DMS153 treated with DMSO at 0.1 percent for 48 hours (cell line): ENCODE data around the gene KCNAB2.

ENCODE experiments used
- DNase-seq: peaks from one replicate; lab custom pipeline; 2025; ENCODE audit not compliant: unreplicated experiment; lab: John Stamatoyannopoulos, UW

Gene KCNAB2

DNA sequence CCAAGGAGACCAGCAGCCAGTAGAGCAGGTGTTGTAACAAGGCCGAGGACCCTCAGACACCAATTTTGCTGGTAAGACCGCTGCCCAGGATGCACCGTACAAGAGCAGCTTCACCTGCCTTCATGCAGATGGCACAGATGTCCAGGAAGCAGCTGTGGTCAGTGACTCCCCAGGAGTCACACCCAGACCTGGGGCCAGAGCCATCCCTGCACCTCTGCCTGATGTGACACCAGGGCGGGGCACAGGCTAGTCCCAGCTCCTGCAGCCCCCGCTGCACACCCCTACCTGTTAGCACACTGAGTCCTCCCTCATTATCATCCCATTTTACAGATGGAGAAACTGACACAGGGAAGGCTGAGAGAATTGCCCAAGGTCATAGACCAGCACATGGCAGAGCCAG is 16.3 kb upstream of the KCNAB2 start:
- no peak for DNase-seq

DNA sequence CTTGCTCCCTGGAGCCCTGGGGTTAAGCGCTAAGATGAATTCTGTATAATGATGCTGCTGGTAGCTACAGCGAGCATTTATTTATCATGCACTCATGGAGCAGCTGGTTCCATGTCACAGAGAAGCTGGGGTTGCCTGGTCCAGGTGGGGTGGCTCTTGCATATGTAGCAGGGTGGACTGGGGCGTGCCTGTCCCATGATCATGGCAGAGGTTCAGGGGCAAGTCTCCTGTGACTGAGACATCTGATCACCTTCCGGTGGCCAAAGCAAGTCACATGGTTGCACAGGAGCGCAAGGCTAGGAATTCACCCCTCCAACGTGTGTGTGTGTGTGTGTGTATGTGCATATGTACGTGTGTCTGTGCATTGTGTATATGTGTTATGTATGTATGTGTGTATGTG is 15.6 kb upstream of the KCNAB2 start:
- DNase-seq, result no peak

DNA sequence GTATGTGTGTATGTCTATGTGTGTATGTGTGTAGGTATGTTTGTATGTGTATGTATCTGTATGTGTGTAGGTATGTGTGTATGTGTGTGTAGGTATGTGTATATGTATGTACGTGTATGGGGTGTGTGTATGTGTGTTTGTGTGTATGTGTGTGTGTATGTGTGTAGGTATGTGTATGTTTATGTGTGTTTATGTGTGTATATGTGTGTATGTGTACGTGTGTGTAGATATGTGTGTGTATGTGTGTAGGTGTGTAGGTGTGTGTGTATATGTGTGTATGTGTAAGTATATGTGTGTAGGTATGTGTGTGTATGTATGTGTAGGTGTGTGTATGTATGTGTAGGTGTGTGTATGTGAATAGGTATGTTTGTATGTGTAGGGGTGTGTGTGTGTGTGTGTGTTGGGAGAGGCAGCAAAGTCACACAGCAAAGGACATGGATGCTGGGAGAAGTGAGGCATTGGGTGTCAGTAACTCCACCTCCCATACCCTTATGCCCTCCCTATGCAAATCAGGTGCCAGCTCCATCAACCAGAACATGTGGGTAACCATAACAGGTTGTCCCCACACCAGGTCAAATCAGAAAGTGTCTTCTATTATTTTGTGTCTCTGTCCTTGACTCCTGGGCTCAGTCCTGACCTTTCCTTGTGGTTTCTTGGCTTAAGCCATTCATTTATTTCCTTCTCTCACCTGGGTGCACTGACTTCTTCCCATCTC is 15.0 kb upstream of the KCNAB2 start:
- no peak for DNase-seq

DNA sequence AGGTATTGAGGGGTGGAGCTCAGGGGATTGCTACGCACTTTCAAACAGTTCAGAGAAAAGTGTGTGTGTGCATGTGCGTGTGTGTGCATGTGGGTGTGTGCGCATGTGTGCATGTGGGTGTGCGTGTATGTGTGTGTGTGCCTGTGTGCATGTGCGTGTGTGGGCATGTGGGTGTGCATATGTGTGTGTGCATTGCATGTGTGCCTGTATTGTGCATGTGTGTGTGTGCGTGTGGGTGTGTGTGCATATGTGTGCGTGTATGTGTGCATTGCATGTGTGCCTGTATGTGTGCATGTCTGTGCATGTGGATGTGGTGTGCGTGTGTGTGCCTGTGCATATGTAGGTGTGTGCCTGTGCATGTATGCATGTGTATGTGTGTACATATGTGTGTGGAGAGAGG is 12.6 kb upstream of the KCNAB2 start:
- DNase-seq, result no peak

DNA sequence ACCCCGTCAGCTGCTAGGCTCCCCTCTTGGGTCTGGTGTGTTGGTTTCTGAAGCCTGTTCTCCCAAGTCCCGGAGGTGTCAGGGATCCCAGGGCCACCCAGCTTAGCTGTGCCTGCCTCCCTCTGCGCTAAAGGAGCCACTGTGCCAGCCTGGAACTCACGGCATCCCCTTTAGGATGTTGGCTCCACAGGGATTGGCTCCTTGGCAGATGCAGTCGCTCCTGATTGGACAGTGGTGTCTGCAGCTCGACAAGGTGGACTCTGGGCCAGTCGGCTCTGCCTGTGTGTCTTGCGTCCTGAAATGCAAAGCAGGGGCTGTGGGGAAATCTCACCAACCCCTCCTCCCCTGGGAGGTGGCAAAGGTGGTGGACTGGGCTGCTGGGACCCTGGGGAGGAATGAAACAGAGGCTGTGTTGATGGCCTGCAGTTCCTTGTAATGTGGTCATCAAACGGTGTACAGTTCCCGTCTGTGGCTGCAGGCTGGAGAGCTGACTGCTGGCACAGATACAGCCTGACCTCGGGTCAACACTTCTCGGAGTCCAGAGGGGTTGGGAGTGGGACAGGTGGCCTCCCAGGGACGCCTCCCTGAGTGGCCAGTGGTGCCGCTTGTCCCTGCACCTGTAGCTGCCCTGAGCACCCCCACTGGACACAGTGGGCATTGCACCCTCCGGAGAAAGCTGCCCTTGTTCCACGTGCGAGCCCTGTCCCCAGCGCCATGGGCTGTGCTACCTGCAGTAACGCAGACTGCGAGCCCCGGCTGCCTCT is 11.5 kb upstream of the KCNAB2 start:
- DNase-seq, result no peak

DNA sequence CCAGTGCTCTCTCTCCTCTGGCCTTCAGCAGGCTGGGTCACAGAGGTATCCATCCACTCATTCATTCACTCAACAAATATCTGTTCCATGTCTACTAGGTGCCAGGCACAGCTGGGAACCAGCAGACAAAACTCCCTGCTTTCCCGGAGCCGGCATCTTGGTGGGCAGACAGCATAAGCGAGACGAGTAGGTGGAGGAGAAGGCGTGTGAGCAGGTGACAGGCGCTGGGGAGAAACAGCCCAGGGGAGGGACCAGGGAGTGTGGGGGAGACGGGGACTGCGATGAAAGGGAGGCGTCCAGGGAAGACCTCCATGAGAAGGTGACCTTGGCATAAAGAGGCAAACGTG is 11.0 kb upstream of the KCNAB2 start:
- DNase-seq, result no peak

DNA sequence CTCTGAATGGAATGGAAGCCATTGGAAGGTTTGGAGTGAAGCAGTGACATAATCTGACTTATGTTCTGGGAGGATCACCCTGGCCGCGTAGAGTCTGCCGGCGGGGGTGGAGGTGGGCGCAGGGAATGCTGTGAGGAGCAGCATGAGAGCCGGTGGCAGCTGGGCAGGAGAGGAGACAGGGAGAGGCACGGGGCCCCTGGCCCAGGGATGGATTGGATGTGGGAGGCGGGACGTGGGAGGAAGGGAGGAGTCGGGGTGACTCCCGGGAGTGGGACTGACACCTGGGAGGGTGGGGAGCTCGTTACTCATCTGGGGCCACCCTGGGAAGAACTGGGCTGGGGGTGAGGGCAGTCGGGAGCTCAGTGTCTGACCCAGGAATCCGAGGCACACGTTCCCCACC is 10.4 kb upstream of the KCNAB2 start:
- DNase-seq, result no peak

DNA sequence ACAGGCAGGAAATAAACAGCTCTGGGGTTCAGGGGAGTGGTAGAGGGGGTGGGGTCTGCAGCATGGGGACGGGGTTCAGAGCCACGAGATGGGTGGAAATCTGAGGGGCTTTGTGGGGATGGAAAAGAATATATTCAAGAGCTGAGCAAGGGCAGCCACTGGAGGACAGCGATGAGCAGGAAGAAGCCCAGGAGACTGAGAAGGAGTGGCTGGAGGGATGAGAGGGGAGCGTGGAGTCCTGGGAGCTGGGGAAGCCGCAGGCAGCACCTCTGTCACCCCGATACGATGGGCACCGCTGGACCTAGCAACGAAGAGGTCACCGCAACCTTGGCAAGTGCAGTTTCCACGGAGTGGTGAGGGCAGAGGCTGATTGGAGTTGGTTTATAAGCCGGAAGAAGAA is 10.0 kb upstream of the KCNAB2 start:
- DNase-seq, result no peak

DNA sequence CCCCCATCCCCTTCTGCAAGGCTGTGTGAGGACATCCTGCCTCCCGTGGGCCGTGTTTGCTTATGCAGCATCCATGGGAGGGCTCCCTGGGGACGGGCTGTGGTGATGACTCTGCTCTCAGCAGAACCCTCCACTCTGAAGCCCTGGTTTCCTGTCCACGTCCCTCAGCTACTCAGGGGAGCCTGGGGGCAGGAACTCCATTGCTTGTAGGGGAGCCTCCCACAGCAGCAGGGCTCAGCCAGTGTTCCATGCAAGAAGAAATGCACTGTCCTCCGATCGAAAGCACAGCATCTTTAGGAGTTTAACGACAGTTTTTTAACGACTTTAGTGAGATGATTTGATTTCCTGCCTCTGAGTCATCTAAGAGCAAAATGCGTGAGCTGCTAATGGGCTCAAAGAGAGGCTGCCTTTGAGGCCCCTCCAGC is 8.3 kb upstream of the KCNAB2 start:
- peak; percentile 45 for DNase-seq

DNA sequence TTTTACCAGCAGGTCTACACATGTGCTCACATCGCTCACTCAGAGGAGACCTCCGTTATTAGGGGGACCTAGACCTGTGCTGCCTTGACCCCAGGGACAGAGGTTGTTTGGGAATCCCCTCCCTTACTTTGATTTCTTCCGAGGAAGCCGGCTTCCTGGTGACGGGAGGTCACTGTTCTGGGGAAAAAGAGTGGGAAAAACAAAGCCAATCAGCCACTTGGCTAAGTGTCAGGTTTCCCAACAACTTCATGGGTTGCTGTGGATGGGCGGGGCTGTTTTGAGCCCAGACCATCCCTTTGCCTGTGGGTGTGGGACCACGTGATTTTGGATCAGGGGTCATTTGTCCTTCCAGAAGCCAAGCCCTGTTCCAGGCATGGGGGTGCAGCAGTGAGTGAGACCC is 7.1 kb upstream of the KCNAB2 start:
- DNase-seq, result no peak

DNA sequence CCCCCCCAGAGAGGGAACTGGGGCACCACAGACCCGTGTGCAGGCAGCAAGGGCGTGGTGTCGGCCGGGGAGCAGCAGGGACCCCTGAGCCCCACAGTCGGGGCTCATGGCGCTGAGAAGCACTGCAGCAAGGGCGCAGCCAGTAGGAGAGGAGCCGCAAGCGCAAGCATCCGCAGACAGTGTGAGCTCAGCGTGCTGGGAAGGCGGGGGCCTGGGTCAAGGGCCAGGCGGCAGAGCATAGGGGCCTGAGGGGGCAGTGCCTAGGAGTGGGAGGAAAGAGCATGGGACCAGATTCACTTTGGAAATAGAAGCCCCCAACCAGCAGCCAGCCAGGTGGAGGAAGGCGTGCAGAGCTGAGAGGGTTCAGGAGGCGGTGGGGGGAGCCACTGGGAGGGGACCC is 6.7 kb upstream of the KCNAB2 start:
- DNase-seq, result no peak

DNA sequence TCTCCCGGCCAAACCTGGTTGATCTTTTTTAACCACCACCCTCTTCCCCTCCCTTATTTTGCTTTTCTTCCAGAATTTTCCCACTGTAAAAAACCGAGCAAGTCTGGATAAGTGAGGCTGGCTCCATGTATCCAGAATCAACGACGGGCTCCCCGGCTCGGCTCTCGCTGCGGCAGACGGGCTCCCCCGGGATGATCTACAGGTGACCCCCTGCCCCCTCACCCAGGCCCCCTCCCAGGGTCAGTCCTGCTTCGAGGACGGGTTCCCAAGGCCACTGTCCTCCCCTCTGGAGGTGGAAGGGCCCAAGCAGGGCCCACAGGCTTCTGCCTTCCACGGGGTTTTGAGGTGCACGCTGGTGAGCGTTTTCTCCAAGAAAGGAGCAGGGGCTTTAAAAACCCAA is 5.2 kb upstream of the KCNAB2 start:
- DNase-seq, result no peak

DNA sequence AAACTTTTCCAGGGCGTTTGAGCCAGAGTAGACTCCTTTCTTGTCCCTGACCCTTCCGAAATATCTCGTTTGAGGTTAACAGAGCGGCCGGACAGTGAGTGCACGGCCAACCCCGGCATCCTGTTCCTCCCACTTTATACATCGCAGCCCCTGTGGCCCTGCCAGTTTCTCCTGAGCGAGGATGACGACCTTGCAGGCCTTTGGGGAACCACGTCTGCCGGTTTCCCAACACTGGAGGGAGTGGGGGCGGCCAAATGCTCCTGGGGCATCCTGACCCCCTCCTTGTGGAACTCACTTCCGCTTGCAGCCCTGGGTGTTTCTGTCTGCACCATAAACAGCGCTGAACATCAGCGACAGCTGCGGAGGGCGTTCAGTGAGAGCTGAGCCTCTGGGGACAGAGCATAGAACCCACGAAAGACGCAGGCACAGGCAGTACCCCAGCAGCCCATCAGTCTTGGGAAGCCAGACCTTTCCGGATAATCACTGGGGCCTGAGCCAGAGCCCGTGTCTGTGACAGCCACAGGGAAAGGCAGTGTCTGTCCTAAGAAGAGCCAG is 4.8 kb upstream of the KCNAB2 start:
- DNase-seq, result no peak

DNA sequence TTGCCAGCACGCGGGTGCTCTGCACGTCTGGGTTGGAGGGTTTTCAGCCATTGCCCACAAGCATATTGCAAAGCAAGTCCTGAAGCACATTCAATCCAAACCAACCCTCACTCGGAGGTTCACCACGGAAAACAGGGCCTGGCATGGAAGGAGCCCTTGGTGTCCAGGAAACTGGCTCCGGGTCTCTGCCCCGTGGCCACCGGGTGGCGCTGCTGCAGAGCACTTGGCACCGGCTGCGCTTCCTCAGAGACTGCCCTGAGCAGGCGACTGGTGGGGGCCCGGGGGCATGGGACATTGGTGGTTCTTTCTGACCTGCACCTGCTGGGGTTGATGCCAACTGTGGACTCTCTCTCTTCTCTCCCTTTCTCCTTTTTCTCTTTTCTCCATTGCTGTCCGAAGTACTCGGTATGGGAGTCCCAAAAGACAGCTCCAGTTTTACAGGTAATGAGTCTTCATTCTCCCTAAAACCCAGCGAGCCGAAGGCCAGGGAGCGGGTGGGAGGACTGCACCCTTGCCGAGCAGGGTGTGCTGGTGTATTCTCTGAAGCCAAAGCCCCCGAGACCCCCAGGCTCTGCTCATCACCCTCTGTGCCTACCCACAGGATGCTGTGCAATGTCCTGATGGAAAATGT is 4.1 kb upstream of the KCNAB2 start:
- DNase-seq, result no peak

DNA sequence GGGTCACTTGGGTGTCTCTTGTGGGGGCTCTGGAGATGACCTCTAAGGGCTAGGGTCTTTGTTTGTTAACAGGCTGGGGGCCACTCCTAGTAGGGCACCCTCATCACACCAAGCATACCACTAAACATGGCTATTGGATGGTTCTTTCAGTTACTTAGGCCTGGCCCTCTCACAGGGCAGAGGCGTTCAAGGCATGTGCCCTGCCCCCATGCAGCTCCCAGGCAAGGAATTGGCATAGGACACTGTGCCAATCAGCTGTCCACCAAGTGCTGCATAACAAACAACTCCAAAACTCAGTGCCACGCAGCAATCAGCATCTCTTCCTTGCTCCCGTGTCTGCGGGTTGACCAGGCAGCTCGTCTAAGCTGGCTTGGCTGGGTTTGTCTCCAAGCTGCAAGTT is 2.1 kb upstream of the KCNAB2 start:
- no peak for DNase-seq

DNA sequence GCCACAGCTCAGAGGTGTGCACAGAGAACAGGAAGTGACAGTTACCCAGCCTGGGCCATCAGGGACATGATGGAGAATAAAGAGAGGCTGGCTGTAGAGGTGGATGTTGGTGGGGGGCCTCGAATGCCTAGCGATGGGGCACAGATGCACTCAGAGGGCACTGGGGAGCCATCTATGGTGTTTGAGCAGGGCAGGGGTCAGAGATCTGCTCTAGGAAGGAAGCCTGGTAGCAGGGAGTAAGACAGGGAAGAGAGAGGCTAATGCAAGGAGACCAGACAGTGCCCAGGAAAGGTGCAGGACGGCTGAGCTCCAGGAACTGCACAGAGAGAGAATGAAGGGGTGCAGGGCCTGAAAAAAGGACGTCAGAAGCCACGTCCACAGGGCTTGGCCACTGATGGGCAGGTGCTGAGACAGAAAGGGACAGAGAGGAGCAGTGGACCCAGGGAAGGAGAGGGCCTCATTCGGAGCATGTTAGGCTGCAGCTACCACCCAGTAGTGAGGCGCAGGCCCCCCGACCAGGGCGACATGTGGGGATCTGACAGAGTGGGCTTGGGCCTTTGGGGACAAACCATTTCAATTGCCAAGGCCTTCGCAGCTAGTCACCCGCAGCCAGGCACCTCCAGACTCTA is 1.1 kb upstream of the KCNAB2 start:
- DNase-seq, result no peak

DNA sequence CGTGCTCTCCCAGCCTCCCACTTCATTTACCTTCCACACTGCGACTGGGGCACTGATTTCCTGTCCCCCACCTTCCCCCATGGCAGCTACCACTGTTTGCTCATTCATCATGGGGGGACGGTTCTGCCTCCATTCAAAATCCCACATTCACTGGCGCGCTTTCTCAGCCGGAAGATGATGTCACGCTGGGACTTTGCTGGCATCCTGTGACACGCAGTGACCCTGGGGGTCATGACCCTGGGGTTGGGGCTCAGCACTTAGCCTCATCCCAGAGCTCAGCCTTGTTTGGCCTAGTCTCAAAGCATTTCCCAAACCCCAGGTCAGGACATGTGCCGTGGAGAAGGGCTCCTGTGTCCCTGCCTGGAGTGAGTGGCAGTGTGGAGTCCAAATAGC is 582 bp upstream of the KCNAB2 start:
- no peak for DNase-seq

DNA sequence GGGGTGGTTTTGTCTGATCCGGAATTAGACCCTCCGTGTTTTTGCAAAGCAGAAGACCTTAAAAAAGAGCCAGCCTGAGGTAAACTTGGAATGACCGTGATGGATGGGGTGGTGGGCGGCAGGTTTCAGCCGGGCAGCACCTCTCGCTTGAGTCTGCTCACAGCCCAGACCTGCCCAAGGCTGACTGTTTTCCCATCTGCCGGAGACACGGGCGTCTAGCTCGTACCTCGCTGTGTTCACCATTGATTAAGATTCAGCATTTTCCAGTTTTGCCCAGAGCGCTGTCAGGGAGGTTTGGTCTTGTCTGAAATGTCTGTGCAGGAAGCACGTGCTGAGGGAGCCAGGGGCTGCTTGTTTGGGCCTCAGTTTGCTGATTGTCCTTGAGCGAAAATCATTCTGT is 591 bp downstream of the KCNAB2 start:
- no peak for DNase-seq

DNA sequence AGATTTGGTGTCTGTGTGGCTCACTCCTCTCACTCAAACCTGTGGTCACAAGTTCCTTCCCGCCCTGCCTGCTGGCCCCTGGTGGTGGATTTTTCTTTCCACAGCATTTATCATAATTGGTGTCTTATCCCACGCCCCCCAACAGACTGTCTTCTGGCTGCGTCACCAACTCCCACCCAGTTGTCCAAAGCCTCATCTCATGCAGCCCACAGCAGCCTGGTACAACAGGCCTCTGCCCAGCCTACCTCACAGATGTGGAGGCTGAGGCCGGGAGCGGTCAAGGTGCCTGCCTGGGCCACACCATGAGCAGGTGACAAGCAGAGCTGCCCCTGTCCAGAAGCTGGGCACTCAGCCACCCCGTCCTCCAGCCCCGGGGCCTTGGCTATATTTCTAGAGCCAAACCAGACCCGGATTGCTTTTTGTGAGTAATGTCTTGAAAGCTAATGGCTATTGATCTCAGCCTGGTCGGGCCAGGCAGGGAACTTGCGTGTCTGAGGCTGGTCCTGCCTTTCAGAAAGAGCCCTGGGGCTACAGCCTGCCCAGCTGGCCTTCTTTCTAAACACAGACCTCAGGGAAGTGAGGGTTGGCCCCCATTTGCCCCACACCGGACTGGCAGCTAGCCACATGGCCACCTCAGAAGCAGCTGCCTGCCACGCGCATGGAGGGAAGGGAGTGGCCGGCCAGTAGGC is 2.6 kb downstream of the KCNAB2 start:
- no peak for DNase-seq

DNA sequence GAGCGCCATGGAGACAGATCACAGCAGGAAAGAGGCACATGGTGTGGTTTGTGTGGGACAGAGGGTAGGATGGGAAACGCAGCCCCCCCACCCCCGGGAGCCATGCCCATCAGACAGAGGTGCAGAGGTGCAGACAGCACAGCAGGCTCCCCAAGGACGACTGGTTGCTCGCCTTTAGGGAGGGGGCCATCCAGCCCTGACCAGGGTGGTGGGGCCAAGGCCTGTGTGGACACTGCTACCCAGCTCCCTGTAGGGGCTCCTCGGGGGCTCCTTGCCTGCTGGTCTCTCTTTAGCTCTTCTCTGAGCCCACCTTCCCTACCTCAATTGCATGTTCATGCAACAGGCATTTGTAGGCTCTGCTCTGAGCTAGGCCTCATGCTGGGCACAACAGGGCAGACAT is 3.7 kb downstream of the KCNAB2 start:
- DNase-seq, result no peak

DNA sequence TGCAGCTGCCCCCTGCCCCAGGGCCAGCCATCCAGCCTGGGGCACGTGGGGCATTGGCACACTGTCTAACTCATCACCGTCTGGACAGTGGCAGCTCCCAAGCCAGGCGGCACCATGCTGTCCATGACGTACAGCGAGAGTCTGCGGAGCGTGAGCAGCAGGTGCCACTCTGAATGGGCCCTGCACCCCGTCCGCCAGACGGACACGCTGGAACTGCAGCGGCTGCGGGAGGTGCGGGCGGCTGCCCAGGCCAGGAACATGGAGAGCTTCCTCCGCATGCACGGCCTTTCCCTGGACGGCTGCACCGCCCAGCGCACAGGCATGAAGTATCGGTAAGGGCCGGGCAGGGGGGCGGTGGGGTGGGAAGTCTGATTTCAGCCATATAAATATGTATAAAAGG is 5.7 kb downstream of the KCNAB2 start:
- no peak for DNase-seq
